Bone marrow (tissue), 2 donors: ENCODE data around the gene DUSP1.
A peak's percentile ranks its signal among the peaks of the same experiment; 100 is the strongest.
"Not testable (repeated sequence)": the region's sequence is repeated elsewhere in the genome, so short reads cannot be mapped to it uniquely, and the experiment has no call there.

Source experiments
- DNase-seq, 2 donors: peaks; one replicate each; lab custom pipeline; 2025; lab: John Stamatoyannopoulos, UW

The DUSP1 gene

GRCh38 chr5:172770675-172771438 is at the start of gene DUSP1:
DUSP1 (minus strand) TSS chr5:172771195; CDS start chr5:172770952, 243 bp downstream.
- DNase-seq, result peak; percentile 87 to 98

- no peak for DNase-seq
Observed at GRCh38 chr5:172820046-172820767, 49.2 kb upstream of the DUSP1 start.

GRCh38 chr5:172819569-172819968 is 48.6 kb upstream of the DUSP1 start:
- no peak for DNase-seq

- no peak for DNase-seq
Observed at GRCh38 chr5:172818081-172818480, 47.1 kb upstream of the DUSP1 start.

GRCh38 chr5:172817664-172818063 is 46.7 kb upstream of the DUSP1 start:
- DNase-seq, result no peak

- DNase-seq, result no peak
Observed at GRCh38 chr5:172816925-172817562, 46.0 kb upstream of the DUSP1 start.

- DNase-seq, result no peak
Observed at GRCh38 chr5:172815631-172816030, 44.6 kb upstream of the DUSP1 start.

GRCh38 chr5:172810996-172811395 is 40.0 kb upstream of the DUSP1 start:
- not testable (repeated sequence) for DNase-seq

GRCh38 chr5:172809774-172810173 is 38.8 kb upstream of the DUSP1 start:
- DNase-seq, result no peak

- no peak for DNase-seq
Observed at GRCh38 chr5:172807766-172808311, 36.8 kb upstream of the DUSP1 start.

- DNase-seq, result peak; percentile 77 to 91
Observed at GRCh38 chr5:172806897-172807672, 36.1 kb upstream of the DUSP1 start.

- no peak for DNase-seq
Observed at GRCh38 chr5:172805736-172806255, 34.8 kb upstream of the DUSP1 start.

- no peak for DNase-seq
Observed at GRCh38 chr5:172805018-172805683, 34.2 kb upstream of the DUSP1 start.

GRCh38 chr5:172802567-172803176 is 31.7 kb upstream of the DUSP1 start:
- peak in 1 of 2 donors; percentile 22 for DNase-seq

- no peak for DNase-seq
Observed at GRCh38 chr5:172802112-172802511, 31.1 kb upstream of the DUSP1 start.

- no peak for DNase-seq
Observed at GRCh38 chr5:172801179-172801671, 30.2 kb upstream of the DUSP1 start.

GRCh38 chr5:172800088-172800551 is 29.1 kb upstream of the DUSP1 start:
- peak; percentile 64 to 72 for DNase-seq

GRCh38 chr5:172799416-172799815 is 28.4 kb upstream of the DUSP1 start:
- no peak for DNase-seq

GRCh38 chr5:172798422-172799215 is 27.6 kb upstream of the DUSP1 start:
- DNase-seq, result peak; percentile 27 to 72
